Right lobe of liver (tissue), 6 donors: ENCODE data around the gene PIAS1. TPM values are rescaled to one million over a fixed set of nuclear protein-coding genes. Genes with fewer than 3 reads are reported as not detected.
"Not testable (repeated sequence)": the region's sequence is repeated elsewhere in the genome, so short reads cannot be mapped to it uniquely, and the experiment has no call there.

Experiments
- ATAC-seq, 4 donors: fragments of 200-7000 bp; cut with Tn5 transposase; one replicate each; pipeline ENCODE4 v1.9.1; 2020; ENCODE audit warnings: mild to moderate bottlenecking in 4 of 4, moderate library complexity in 4 of 4
- DNase-seq, 3 donors: peaks; one replicate each; pipeline ENCODE4 v3.0.0-alpha.2; 2020
- H3K27ac ChIP-seq, 3 donors: fragments of 200-600 bp; one replicate each; pipeline ENCODE4 v1.8.0; 2022
- H3K27me3 ChIP-seq, 2 donors: fragments of 200-600 bp; one replicate each; pipeline ENCODE4 v1.8.0; 2022
- H3K36me3 ChIP-seq, 4 donors: fragments of 200-600 bp; sonication (generic) in 1 of 4; one replicate each; pipeline versions ENCODE4 v1.5.1 to v1.8.0; 2017 to 2022; ENCODE audit warnings: control low read depth in 1 of 4
- H3K4me1 ChIP-seq, 4 donors: fragments of 200-600 bp; sonication (generic) in 1 of 4; one replicate each; pipeline versions ENCODE4 v1.5.1 to v1.8.0; 2017 to 2022; ENCODE audit warnings: control low read depth in 1 of 4
- H3K4me3 ChIP-seq, 3 donors: fragments of 200-600 bp; one replicate each; pipeline ENCODE4 v1.8.0; 2022
- H3K9me3 ChIP-seq, 4 donors: fragments of 200-600 bp; sonication (generic) in 1 of 4; one replicate each; pipeline versions ENCODE4 v1.5.1 to v1.8.0; 2017 to 2022; ENCODE audit warnings: control low read depth in 1 of 4
- CTCF ChIP-seq, 4 donors: fragments of 200-600 bp in 3 of 4; fragments of 450-650 bp in 1 of 4; IDR thresholded peaks; one replicate each; pipeline versions ENCODE4 v1.5.1 to v1.8.0; 2016 to 2022; ENCODE audit warnings: antibody characterized with exemption in 4 of 4, mild to moderate bottlenecking in 2 of 4
- POLR2A ChIP-seq: fragments of 450-650 bp; IDR thresholded peaks from one replicate; pipeline ENCODE4 v1.6.1; 2017; ENCODE audit warnings: antibody characterized with exemption, mild to moderate bottlenecking
- WGBS: methylation state at CpG from one replicate; pipeline ENCODE4 v1.1.6; 2018; ENCODE audit warnings: low coverage, low lambda C conversion rate; ENCODE audit not compliant: insufficient coverage; ENCODE audit errors: missing lambda C conversion rate; 5-methylcytosine and 5-hydroxymethylcytosine counted together
- intact Hi-C, 2 donors: fragments of 100-400 bp; cut with DNase I; formaldehyde crosslinking; loops; one replicate each; pipeline versions ENCODE4 v1.11.2 to v1.14.1; 2022
- total RNA-seq, 6 experiments: library from RNA; depleted of rRNA in 2 of 6; stranded (reverse); fragments of >200 nt in 2 of 6; fragmentation: NEBNext Ultra II Directional in 3 of 6; extraction: Animal tissue kit (Norgen Biotek cat#: 25700) in 3 of 6; gene quantifications; one replicate each; pipeline versions ENCODE4 v1.1.0 to v1.2.4, GENCODE V29; 2016 to 2023
- donor health status: DM: no; HTN: yes; CAD: no.
- donor health status: DM: no; HTN: no; CAD: no.
- donor health status: DM: no; HTN: no; CAD: no.
- donor health status: DM: no; HTN: yes; CAD: no.
- donor health status: DM: no; HTN: yes; CAD: no.

The PIAS1 gene
- total RNA-seq, 6 experiments from 2014 or later = 8.1 to 17.3 (median 13.1) TPM

- ATAC-seq (no peak), DNase-seq (peak in 2 of 3 donors; percentile 29 to 42)
- intact Hi-C loops = no loop called here
- 90% methylated on average over 2 of the region's 14 CpGs for WGBS
- Histone ChIP-seq H3K27me3 (no peaks in the 10 kb centered on the region), H3K4me3 (no peak overlapping the region), H3K4me1 (peaks cover 0 to 7% (median 0%) of the 10 kb centered on the region in 4 donors), H3K36me3 (peaks cover 0 to under 1% (median 0%) of the 10 kb centered on the region in 4 donors), H3K9me3 (no peaks in the 10 kb centered on the region), H3K27ac (no peak overlapping the region)
- TF ChIP-seq CTCF (IDR thresholded peaks at IDR 0.05) (no peak), POLR2A (no peak)
Measured at GRCh38 chr15:68211656-68212320, 157.7 kb downstream of the PIAS1 start.

- ATAC-seq, H3K36me3 ChIP-seq, intact Hi-C loops, H3K27ac ChIP-seq, H3K27me3 ChIP-seq, DNase-seq, H3K4me1 ChIP-seq, H3K9me3 ChIP-seq, H3K4me3 ChIP-seq: not testable (repeated sequence)
- 94% methylated on average over 3 of the region's 6 CpGs for WGBS
Measured at GRCh38 chr15:68213491-68213845, 159.4 kb downstream of the PIAS1 start.

- intact Hi-C loops = no loop called here
- Histone ChIP-seq H3K9me3 (no peaks in the 10 kb centered on the region), H3K4me1 (peaks cover 0 to 7% (median 0%) of the 10 kb centered on the region in 4 donors), H3K36me3 (peaks cover 0 to 8% (median 0%) of the 10 kb centered on the region in 4 donors), H3K27me3 (no peaks in the 10 kb centered on the region), H3K4me3 (no peak overlapping the region), H3K27ac (no peak overlapping the region)
- DNase-seq (peak in 1 of 3 donors; percentile 28), ATAC-seq (no peak)
- TF ChIP-seq CTCF (IDR thresholded peaks at IDR 0.05) = no peak
- no peak for TF ChIP-seq POLR2A
- 93% methylated on average over 10 of the region's 17 CpGs for WGBS
Measured at GRCh38 chr15:68213991-68214837, 160.1 kb downstream of the PIAS1 start.

GRCh38 chr15:68214838-68215254 lies 160.7 kb downstream of the PIAS1 start:
- 69% methylated on average over 2 of the region's 6 CpGs for WGBS
- TF ChIP-seq POLR2A (no peak), CTCF (IDR thresholded peaks at IDR 0.05) (no peak)
- intact Hi-C loops = no loop called here
- Histone ChIP-seq H3K36me3 (peaks cover 0 to 8% (median 0%) of the 10 kb centered on the region in 4 donors), H3K27me3 (no peaks in the 10 kb centered on the region), H3K4me3 (no peak overlapping the region), H3K27ac (no peak overlapping the region), H3K9me3 (no peaks in the 10 kb centered on the region), H3K4me1 (peaks cover 0 to 7% (median 0%) of the 10 kb centered on the region in 4 donors)
- ATAC-seq (peak; percentile 19 to 62 (median 25)), DNase-seq (peak in 1 of 3 donors; percentile 38)

GRCh38 chr15:68217341-68217740 lies 163.2 kb downstream of the PIAS1 start:
- 80% methylated on average over 4 of the region's 4 CpGs for WGBS

More at GRCh38 chr15:68217341-68217740, 163.2 kb downstream of the PIAS1 start:
- no peak for TF ChIP-seq CTCF (IDR thresholded peaks at IDR 0.05)
- no peak for TF ChIP-seq POLR2A
- Histone ChIP-seq H3K27ac (no peak overlapping the region), H3K36me3 (peaks cover 0 to 8% (median 0%) of the 10 kb centered on the region in 4 donors), H3K4me1 (peaks cover 0 to 7% (median 0%) of the 10 kb centered on the region in 4 donors), H3K9me3 (no peaks in the 10 kb centered on the region), H3K27me3 (no peaks in the 10 kb centered on the region), H3K4me3 (no peak overlapping the region)
- DNase-seq (no peak), ATAC-seq (no peak)
- intact Hi-C loops = no loop called here
